ENCODE data around the gene MT1B. TPM values are rescaled to one million over a fixed set of nuclear protein-coding genes. Genes with fewer than 3 reads are reported as not detected.

The MT1B gene
- total RNA-seq, 1 donor from 2014 or later, result not detected

DNA sequence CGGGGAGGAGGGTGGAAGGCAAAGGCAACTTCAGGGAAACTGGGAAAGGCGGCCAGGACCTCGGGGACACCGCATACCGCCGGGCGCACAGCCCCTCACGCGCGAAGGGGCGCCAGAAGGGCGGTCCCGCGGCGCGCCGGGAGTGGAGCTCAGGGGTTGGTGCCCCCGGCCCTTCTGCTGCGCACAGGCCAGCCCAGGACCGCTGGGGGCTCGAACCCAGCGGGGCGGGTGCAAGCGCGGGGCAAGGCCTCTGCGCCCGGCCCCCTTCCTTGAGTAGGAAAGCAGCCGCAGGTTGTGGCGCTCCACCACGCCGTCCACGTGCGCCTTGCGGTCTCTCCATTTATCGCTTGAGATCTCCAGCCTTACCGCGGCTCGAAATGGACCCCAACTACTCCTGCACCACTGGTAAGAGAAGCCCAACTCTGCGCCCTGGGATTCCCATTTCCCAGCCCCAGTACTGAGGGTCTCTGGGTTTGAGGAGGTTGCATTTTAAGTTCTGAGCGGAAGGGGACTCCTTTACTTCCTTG is 16.2 kb upstream of the MT1B start:
- Histone ChIP-seq H3K36me3 (ENCODE audit: control insufficient read depth in 3 of 3, insufficient read depth in 3 of 3, low read length in 3 of 3) (no peaks in the 10 kb centered on the region), H3K4me1 (ENCODE audit: control insufficient read depth in 3 of 3, insufficient read depth in 3 of 3, low read length in 3 of 3) (peaks cover 19 to 27% (median 21%) of the 10 kb centered on the region in 3 donors), H3K9me3 (ENCODE audit: control insufficient read depth in 3 of 3, low read length in 3 of 3) (no peaks in the 10 kb centered on the region), H3K27ac (ENCODE audit: low read depth, low read length) (no peak overlapping the region), H3K4me3 (ENCODE audit: low read length in 3 of 3) (no peak overlapping the region), H3K27me3 (ENCODE audit: control insufficient read depth in 3 of 3, insufficient read depth in 3 of 3, low read length in 3 of 3) (peaks cover 18 to 41% (median 25%) of the 10 kb centered on the region in 3 donors), H3K9ac (ENCODE audit: low read depth in 1 of 3, low read length in 3 of 3) (no peak overlapping the region)

DNA sequence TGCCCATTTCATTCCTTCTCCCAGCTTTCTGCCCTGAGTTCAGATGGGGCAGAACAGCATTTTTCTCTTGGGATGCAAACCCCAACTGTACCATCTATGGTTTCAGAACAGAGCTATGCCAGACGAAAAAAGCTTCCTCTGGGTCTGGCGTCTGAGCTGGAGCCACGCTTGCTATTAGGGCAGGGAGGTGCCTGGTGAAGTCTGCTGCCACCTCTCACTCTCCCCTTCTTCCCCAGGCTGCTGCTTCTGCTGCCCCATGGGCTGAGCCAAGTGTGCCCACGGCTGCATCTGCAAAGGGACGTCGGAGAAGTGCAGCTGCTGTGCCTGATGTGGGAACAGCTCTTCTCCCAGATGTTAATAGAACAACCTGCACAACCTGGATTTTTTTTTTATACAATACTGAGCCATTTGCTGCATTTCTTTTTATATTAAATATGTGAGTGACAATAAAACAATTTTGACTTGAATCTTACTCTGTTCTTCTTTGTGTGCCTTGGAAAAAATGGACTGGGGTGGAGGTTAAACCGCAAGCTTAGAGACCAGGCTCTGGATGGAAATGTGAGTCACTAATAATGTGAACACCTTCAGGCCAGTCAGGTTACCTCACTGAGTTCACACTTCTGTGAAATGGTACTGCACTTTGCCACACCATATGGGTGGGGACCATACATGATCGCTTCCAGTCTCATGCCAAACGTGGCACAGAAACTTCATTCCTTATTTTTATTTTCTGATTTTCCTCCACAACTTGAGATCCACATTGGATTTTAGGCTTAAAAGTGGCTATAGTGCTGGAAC is 14.9 kb upstream of the MT1B start:
- Histone ChIP-seq H3K4me3 (ENCODE audit: low read length in 3 of 3) (no peak overlapping the region), H3K27me3 (ENCODE audit: control insufficient read depth in 3 of 3, insufficient read depth in 3 of 3, low read length in 3 of 3) (peaks cover 18 to 42% (median 25%) of the 10 kb centered on the region in 3 donors), H3K36me3 (ENCODE audit: control insufficient read depth in 3 of 3, insufficient read depth in 3 of 3, low read length in 3 of 3) (no peaks in the 10 kb centered on the region), H3K4me1 (ENCODE audit: control insufficient read depth in 3 of 3, insufficient read depth in 3 of 3, low read length in 3 of 3) (peaks cover 15 to 26% (median 21%) of the 10 kb centered on the region in 3 donors), H3K9ac (ENCODE audit: low read depth in 1 of 3, low read length in 3 of 3) (no peak overlapping the region), H3K27ac (ENCODE audit: low read depth, low read length) (no peak overlapping the region), H3K9me3 (ENCODE audit: control insufficient read depth in 3 of 3, low read length in 3 of 3) (no peaks in the 10 kb centered on the region)

DNA sequence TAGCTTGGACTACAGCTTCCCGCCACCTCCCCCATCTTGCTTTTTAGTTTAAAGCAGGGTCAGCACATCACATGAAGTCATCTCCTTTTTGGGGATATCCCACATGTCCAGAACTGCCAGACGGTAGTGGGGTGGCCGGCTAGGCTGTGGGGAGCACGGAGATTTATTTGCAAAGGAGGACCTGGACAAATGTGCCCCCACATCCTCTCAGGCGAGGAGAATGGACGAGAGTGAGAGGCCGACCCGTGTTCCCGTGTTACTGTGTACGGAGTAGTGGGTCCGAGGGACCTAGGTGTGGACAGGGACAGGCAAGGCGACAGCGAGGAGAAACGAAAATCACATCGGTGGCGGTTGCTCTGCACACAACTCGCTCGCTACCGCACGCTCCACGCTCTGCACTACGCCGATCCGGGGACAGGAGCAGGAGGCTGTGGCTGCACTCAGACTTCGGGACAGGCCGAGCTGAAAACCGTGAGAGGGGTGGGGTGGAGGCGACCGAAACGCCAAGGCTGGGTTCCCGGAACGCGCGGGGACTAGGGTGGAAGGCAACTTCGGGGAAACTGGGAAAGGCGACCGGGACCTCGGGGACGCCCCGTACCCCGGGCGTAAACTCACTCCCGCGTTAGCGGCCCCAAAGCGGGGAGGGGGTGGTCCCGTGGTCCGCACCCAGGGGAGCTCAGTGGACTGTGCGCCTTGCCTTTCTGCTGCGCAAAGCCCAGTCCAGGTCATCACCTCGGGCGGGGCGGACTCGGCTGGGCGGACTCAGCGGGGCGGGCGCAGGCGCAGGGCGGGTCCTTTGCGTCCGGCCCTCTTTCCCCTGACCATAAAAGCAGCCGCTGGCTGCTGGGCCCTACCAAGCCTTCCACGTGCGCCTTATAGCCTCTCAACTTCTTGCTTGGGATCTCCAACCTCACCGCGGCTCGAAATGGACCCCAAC is 13.6 kb upstream of the MT1B start, which contains the start of gene MT1A:
Gene MT1A, plus strand, starts transcription at position 853 of the 937 bp plus-strand sequence. Its CDS starts 73 bp downstream, at position 926.
- Histone ChIP-seq H3K27ac (ENCODE audit: low read depth, low read length) (peak within 1 kb of the TSS; percentile 66), H3K27me3 (ENCODE audit: control insufficient read depth in 3 of 3, insufficient read depth in 3 of 3, low read length in 3 of 3) (peaks cover 18 to 38% (median 28%) of the 10 kb centered on the region in 3 donors), H3K4me3 (ENCODE audit: low read length in 3 of 3) (peak within 1 kb of the TSS; percentile 66 to 77 (median 68)), H3K4me1 (ENCODE audit: control insufficient read depth in 3 of 3, insufficient read depth in 3 of 3, low read length in 3 of 3) (peaks cover 16 to 18% (median 17%) of the 10 kb centered on the region in 3 donors), H3K36me3 (ENCODE audit: control insufficient read depth in 3 of 3, insufficient read depth in 3 of 3, low read length in 3 of 3) (no peaks in the 10 kb centered on the region), H3K9me3 (ENCODE audit: control insufficient read depth in 3 of 3, low read length in 3 of 3) (no peaks in the 10 kb centered on the region), H3K9ac (ENCODE audit: low read depth in 1 of 3, low read length in 3 of 3) (peak within 1 kb of the TSS; percentile 64 to 81 (median 68))

DNA sequence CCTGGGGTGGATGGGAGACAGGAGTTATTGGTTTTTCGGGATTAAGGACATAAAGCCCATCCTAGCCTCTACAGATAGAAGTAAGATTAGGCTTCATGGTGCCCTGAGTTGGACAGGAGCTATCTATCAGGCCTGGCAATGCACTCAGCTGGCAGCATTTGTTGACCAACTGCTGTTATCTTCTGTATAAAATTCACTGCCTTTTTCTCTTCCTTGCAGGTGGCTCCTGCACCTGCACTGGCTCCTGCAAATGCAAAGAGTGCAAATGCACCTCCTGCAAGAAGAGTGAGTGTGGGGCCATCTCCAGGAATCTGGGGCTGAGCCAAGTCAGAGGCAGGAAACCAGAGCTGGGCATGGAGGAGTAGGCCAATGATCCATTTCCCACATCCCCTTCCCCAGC is 12.6 kb upstream of the MT1B start:
- Histone ChIP-seq H3K4me3 (ENCODE audit: low read length in 3 of 3) (peak overlapping the region in 2 of 3 donors; percentile 54 to 66), H3K27ac (ENCODE audit: low read depth, low read length) (no peak overlapping the region), H3K9ac (ENCODE audit: low read depth in 1 of 3, low read length in 3 of 3) (no peak overlapping the region), H3K9me3 (ENCODE audit: control insufficient read depth in 3 of 3, low read length in 3 of 3) (no peaks in the 10 kb centered on the region), H3K4me1 (ENCODE audit: control insufficient read depth in 3 of 3, insufficient read depth in 3 of 3, low read length in 3 of 3) (peaks cover 23 to 24% (median 24%) of the 10 kb centered on the region in 3 donors), H3K27me3 (ENCODE audit: control insufficient read depth in 3 of 3, insufficient read depth in 3 of 3, low read length in 3 of 3) (peaks cover 18 to 44% (median 33%) of the 10 kb centered on the region in 3 donors), H3K36me3 (ENCODE audit: control insufficient read depth in 3 of 3, insufficient read depth in 3 of 3, low read length in 3 of 3) (no peaks in the 10 kb centered on the region)

DNA sequence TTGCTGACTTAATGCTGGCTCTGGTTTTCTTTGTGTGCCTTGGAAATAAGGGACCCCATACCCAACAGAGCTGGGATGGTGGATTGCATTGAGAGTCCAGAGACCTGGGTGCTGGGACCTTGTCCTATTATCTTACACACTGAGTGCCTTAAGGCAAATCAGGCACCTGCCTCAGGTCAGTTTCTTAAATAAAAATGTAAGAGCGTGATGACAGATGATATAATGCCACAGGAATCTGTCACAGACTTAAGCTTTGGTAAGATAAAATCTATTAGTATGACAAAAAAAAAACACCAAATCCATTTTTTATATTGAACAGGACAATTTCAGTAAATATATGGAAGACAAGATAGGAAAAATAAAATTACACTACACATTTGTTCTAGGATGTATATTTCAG is 11.6 kb upstream of the MT1B start:
- no peak overlapping the region for H3K4me3 ChIP-seq (ENCODE audit: low read length in 3 of 3)
- H3K27me3 ChIP-seq (ENCODE audit: control insufficient read depth in 3 of 3, insufficient read depth in 3 of 3, low read length in 3 of 3), result peaks cover 16 to 49% (median 38%) of the 10 kb centered on the region in 3 donors
- H3K27ac ChIP-seq (ENCODE audit: low read depth, low read length), result no peak overlapping the region

DNA sequence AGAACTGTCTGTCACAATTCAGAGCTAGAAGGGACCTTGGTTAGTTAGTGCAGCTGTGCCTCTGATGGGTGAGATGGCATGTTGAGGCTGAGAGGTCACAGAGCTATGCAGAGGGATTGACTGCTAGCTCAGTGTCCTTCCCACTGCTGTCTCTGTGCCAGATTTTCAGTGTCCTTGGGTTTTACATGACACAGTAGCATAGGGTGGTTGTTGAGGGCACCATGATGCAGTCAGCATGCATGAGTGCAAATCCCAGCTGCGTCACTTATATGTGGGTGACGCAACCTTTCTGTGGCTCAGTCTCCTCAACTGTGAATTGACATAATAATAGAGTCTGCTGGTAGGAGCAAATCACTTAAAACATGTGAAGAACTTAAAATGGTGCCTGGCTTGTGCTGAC is 10.5 kb upstream of the MT1B start:
- H3K9ac ChIP-seq (ENCODE audit: low read depth in 1 of 3, low read length in 3 of 3), result no peak overlapping the region
- H3K4me1 ChIP-seq (ENCODE audit: control insufficient read depth in 3 of 3, insufficient read depth in 3 of 3, low read length in 3 of 3), result peaks cover 23 to 25% (median 23%) of the 10 kb centered on the region in 3 donors
- H3K9me3 ChIP-seq (ENCODE audit: control insufficient read depth in 3 of 3, low read length in 3 of 3), result no peaks in the 10 kb centered on the region
- H3K4me3 ChIP-seq (ENCODE audit: low read length in 3 of 3), result no peak overlapping the region
- no peak overlapping the region for H3K27ac ChIP-seq (ENCODE audit: low read depth, low read length)
- H3K36me3 ChIP-seq (ENCODE audit: control insufficient read depth in 3 of 3, insufficient read depth in 3 of 3, low read length in 3 of 3), result no peaks in the 10 kb centered on the region
- peaks cover 13 to 43% (median 41%) of the 10 kb centered on the region in 3 donors for H3K27me3 ChIP-seq (ENCODE audit: control insufficient read depth in 3 of 3, insufficient read depth in 3 of 3, low read length in 3 of 3)

More for the DNA sequence above, 11.6 kb upstream of the MT1B start:
- H3K36me3 ChIP-seq (ENCODE audit: control insufficient read depth in 3 of 3, insufficient read depth in 3 of 3, low read length in 3 of 3), result no peaks in the 10 kb centered on the region
- peaks cover 23 to 25% (median 24%) of the 10 kb centered on the region in 3 donors for H3K4me1 ChIP-seq (ENCODE audit: control insufficient read depth in 3 of 3, insufficient read depth in 3 of 3, low read length in 3 of 3)
- H3K9me3 ChIP-seq (ENCODE audit: control insufficient read depth in 3 of 3, low read length in 3 of 3), result no peaks in the 10 kb centered on the region
- no peak overlapping the region for H3K9ac ChIP-seq (ENCODE audit: low read depth in 1 of 3, low read length in 3 of 3)

DNA sequence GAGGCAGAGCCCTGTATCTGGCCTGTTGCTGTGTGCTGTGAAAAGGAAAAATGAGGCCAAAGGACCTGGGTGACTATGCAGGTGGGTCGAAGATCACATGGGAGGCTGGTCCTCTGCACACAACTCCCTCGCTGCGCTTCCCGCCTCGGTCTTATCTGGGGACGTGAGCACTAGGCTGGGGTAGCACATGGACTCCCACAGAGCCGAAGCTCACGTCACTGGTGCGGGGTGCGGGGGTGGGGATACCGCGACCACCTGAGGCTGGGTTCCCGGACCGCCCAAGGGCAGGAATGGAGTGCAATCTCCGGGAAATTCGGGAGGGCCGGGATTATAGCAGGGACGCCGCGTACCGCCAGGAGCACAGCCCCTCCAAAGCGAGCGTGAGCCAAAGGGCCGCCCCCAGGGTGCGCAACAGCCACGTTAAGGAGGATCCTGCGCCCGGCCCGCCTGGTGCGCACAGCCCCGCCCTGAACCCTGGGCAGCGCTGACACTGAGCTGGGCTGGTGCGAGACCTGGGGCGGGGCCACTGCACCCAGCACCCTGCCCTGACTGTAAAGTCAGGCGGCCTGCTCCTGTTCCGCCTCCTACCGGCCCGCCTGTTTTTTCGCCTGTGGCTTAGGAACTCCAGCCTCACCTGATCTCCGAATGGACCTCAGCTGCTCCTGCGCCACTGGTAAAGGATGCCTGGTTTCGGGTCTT is 8.5 kb upstream of the MT1B start:
- peak overlapping the region; percentile 32 for H3K27ac ChIP-seq (ENCODE audit: low read depth, low read length)

DNA sequence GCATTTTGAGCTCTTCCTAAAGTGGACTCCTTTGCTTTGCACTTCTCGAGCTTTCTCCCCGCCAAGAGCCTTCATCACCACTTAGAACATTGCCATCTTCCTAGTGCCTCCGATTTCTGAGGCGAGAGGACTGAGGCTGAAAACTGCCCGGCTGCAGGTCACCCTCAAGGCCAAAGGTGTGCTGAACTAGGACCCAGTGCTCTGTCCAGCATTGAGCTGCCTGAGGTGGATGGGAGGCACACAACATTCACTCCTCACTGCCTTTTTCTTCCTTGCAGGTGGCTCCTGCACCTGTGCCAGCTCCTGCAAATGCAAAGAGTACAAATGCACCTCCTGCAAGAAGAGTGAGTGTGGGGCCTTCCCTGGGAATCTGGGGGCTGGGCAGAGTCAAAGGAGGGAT is 7.9 kb upstream of the MT1B start:
- H3K4me3 ChIP-seq (ENCODE audit: low read length in 3 of 3), result peak overlapping the region in 2 of 3 donors; percentile 24 to 64
- peak overlapping the region in 1 of 3 donors; percentile 66 for H3K9ac ChIP-seq (ENCODE audit: low read depth in 1 of 3, low read length in 3 of 3)
- no peak overlapping the region for H3K27ac ChIP-seq (ENCODE audit: low read depth, low read length)
- no peaks in the 10 kb centered on the region for H3K9me3 ChIP-seq (ENCODE audit: control insufficient read depth in 3 of 3, low read length in 3 of 3)
- H3K27me3 ChIP-seq (ENCODE audit: control insufficient read depth in 3 of 3, insufficient read depth in 3 of 3, low read length in 3 of 3), result peaks cover 17 to 43% (median 30%) of the 10 kb centered on the region in 3 donors
- H3K36me3 ChIP-seq (ENCODE audit: control insufficient read depth in 3 of 3, insufficient read depth in 3 of 3, low read length in 3 of 3), result no peaks in the 10 kb centered on the region
- peaks cover 10 to 17% (median 12%) of the 10 kb centered on the region in 3 donors for H3K4me1 ChIP-seq (ENCODE audit: control insufficient read depth in 3 of 3, insufficient read depth in 3 of 3, low read length in 3 of 3)

More for the DNA sequence above, 8.5 kb upstream of the MT1B start:
- Histone ChIP-seq H3K9me3 (ENCODE audit: control insufficient read depth in 3 of 3, low read length in 3 of 3) (no peaks in the 10 kb centered on the region), H3K9ac (ENCODE audit: low read depth in 1 of 3, low read length in 3 of 3) (peak overlapping the region in 1 of 3 donors; percentile 66), H3K27me3 (ENCODE audit: control insufficient read depth in 3 of 3, insufficient read depth in 3 of 3, low read length in 3 of 3) (peaks cover 11 to 42% (median 35%) of the 10 kb centered on the region in 3 donors), H3K4me1 (ENCODE audit: control insufficient read depth in 3 of 3, insufficient read depth in 3 of 3, low read length in 3 of 3) (peaks cover 16 to 21% (median 18%) of the 10 kb centered on the region in 3 donors), H3K36me3 (ENCODE audit: control insufficient read depth in 3 of 3, insufficient read depth in 3 of 3, low read length in 3 of 3) (no peaks in the 10 kb centered on the region), H3K4me3 (ENCODE audit: low read length in 3 of 3) (peak overlapping the region; percentile 29 to 64 (median 33))

DNA sequence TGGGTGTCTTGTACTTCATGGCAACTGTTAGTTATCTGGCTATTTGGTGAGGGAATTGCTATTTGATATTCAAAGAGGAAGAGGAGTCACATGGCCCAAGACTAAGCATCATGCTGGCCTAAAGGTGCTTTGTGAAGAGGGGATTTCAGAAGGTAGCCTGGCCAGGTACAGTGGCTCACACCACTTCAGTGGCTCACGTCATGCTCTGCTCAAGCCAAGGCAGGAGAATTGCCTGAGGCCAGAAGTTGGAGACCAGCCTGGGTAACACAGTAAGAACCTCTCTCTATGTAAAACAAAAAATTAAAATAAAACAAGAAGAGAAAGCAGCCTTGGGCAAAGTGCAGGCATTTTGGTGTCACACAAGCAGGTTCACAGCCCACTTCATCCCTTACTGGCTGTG is 6.4 kb upstream of the MT1B start:
- Histone ChIP-seq H3K36me3 (ENCODE audit: control insufficient read depth in 3 of 3, insufficient read depth in 3 of 3, low read length in 3 of 3) (no peaks in the 10 kb centered on the region), H3K9ac (ENCODE audit: low read depth in 1 of 3, low read length in 3 of 3) (no peak overlapping the region), H3K4me3 (ENCODE audit: low read length in 3 of 3) (no peak overlapping the region), H3K9me3 (ENCODE audit: control insufficient read depth in 3 of 3, low read length in 3 of 3) (no peaks in the 10 kb centered on the region), H3K27ac (ENCODE audit: low read depth, low read length) (no peak overlapping the region), H3K4me1 (ENCODE audit: control insufficient read depth in 3 of 3, insufficient read depth in 3 of 3, low read length in 3 of 3) (peaks cover 9 to 10% (median 9%) of the 10 kb centered on the region in 3 donors), H3K27me3 (ENCODE audit: control insufficient read depth in 3 of 3, insufficient read depth in 3 of 3, low read length in 3 of 3) (peaks cover 22 to 37% (median 23%) of the 10 kb centered on the region in 3 donors)
